ENCODE results near the gene GALNT13.

- TF ChIP-seq MAFK (conservative IDR thresholded peaks at IDR 0.05 in 1 of 2, IDR thresholded peaks at IDR 0.05 in 1 of 2; ENCODE audit: low read length in 2 of 2) (no peak), IRF2 (CRISPR knock-in tag; IDR thresholded peaks at IDR 0.05) (no peak)
Measured at GRCh38 chr2:154459286-154459685, 587.6 kb downstream of the GALNT13 start.
